ENCODE measurements around the gene ERN2. TPM values are rescaled to one million over a fixed set of nuclear protein-coding genes. Genes with fewer than 3 reads are reported as not detected.
A peak's percentile ranks its signal among the peaks of the same experiment; 100 is the strongest.

ERN2 gene
- total RNA-seq, 1 experiment from 2014 or later: 1.8 TPM

DNA sequence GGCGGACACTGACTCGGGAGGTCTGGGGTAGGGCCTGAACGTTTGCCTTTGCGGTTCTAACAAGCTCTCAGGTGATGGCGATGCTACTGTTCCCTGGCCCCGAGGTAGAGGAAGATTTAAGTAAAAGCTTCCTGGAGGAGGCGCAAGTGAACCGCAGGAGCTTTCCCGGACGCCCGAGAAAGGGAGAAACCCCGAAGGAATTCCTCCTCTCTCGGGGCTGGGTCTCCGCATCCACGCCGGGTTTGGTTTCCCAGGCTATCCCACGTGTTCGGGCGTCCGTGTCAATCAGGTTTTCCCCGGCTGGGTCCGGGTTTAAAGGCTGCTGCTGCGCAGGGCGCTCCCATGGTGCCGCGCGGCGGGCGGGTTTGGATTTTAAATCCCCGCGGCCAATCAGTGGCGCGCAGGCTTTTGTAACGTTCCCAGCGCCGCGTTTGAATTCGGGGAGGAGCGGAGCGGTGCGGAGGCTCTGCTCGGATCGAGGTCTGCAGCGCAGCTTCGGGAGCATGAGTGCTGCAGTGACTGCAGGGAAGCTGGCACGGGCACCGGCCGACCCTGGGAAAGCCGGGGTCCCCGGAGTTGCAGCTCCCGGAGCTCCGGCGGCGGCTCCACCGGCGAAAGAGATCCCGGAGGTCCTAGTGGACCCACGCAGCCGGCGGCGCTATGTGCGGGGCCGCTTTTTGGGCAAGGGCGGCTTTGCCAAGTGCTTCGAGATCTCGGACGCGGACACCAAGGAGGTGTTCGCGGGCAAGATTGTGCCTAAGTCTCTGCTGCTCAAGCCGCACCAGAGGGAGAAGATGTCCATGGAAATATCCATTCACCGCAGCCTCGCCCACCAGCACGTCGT lies 34.4 kb downstream of the ERN2 start, which contains the start of gene PLK1 (continued):
- TF ChIP-seq, protein P1, sequence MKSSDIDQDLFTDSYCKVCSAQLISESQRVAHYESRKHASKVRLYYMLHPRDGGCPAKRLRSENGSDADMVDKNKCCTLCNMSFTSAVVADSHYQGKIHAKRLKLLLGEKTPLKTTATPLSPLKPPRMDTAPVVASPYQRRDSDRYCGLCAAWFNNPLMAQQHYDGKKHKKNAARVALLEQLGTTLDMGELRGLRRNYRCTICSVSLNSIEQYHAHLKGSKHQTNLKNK (CRISPR knock-in tag; IDR thresholded peaks at IDR 0.05): no peak
- TF ChIP-seq TCF7 (CRISPR knock-in tag; IDR thresholded peaks at IDR 0.05; ENCODE audit: low read depth) (peak; percentile 25; the same call in 1 of the 2 replicates), CTCF (IDR thresholded peaks at IDR 0.05) (no peak), IRF2 (CRISPR knock-in tag; IDR thresholded peaks at IDR 0.05; ENCODE audit: borderline replicate concordance, low read depth) (no peak)

GRCh38 chr16:23676924-23677480 lies 36.0 kb downstream of the ERN2 start:
- POLR2A ChIA-PET: interaction anchor here (3.6 kb wide), 1 partner anchor 18 kb away, joined by 30 read pairs; no protein-coding TSS in a partner anchor
- DNase-seq (ENCODE audit: low spot score) (no peak), ATAC-seq (no peak)
- H3K36me3 Mint-ChIP-seq: peaks cover 25% of the 10 kb centered on the region
- no peak for TF ChIP-seq ZBTB21 (CRISPR knock-in tag; IDR thresholded peaks at IDR 0.05; ENCODE audit: borderline replicate concordance)
- no peak for TF ChIP-seq ETV6 (CRISPR knock-in tag; IDR thresholded peaks at IDR 0.05)
- TF ChIP-seq USF2 (CRISPR knock-in tag; IDR thresholded peaks at IDR 0.05): no peak
- TF ChIP-seq USF1 (CRISPR knock-in tag; IDR thresholded peaks at IDR 0.05): no peak
- TF ChIP-seq, protein P2, sequence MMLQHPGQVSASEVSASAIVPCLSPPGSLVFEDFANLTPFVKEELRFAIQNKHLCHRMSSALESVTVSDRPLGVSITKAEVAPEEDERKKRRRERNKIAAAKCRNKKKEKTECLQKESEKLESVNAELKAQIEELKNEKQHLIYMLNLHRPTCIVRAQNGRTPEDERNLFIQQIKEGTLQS (CRISPR knock-in tag; conservative IDR thresholded peaks at IDR 0.05): no peak
- no peak for TF ChIP-seq IRF2 (CRISPR knock-in tag; IDR thresholded peaks at IDR 0.05; ENCODE audit: borderline replicate concordance, low read depth)
- H3K9me3 Mint-ChIP-seq: no peaks in the 10 kb centered on the region
- H3K4me1 Mint-ChIP-seq: peaks cover 20% of the 10 kb centered on the region
- H3K27me3 Mint-ChIP-seq (ENCODE audit: low read depth): no peaks in the 10 kb centered on the region
- H3K4me3 Mint-ChIP-seq: no peak overlapping the region
- CTCF ChIA-PET: interaction anchor here (1.2 to 3.3 kb wide), 4 partner anchors 18 to 120 kb away, joined by 3 to 23 read pairs (median 10); partner anchors contain the start of genes EARS2, NDUFAB1 and UBFD1
- H3K27ac Mint-ChIP-seq: peak overlapping the region; percentile 3; the same call in 1 of the 2 replicates

DNA sequence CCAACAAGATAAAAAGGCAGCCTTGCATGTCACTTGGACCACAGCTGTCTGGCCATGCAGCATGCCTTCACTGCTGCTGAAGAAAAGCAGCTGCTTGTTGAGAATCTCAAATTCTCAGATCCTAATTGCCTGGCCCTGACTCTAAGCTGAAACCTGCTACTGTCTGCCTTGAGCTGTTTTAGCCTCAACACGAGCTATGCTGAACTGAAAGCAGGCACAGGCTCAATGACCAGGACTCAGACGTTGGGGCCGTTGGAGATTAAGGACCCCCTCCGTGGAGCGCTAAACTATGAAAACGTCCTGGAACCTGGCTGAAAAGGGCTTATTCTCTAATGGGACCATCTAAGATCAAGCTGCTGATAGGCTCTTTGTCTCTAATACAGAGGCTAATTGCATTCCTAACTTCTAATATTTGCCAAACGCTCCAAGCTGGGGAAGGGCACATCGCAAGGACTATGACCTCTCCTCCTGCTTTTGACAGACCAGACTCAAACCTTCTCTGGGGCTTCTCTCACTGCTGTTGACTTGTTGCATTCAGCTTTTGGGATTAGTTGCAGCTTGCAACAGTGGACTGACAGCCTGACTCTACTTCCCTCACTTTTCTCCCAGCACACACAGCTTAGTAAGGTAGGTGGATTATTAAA lies 38.9 kb downstream of the ERN2 start:
- CTCF ChIA-PET: no interaction called here
- Mint-ChIP-seq H3K27ac (no peak overlapping the region), H3K4me1 (0 out of 2 replicates have a peak, but pooled peaks cover 2% of the 10 kb centered on the region), H3K4me3 (no peak overlapping the region), H3K27me3 (ENCODE audit: low read depth) (no peaks in the 10 kb centered on the region), H3K36me3 (peaks cover 12% of the 10 kb centered on the region; the same call in 1 of the 2 replicates), H3K9me3 (no peaks in the 10 kb centered on the region)
- no peak for ATAC-seq
- POLR2A ChIA-PET: no interaction called here
- no peak for DNase-seq (ENCODE audit: low spot score)
- no peak for TF ChIP-seq CREB1 (CRISPR knock-in tag; IDR thresholded peaks at IDR 0.05)
- no peak for TF ChIP-seq FOXP4 (CRISPR knock-in tag; IDR thresholded peaks at IDR 0.05)
- no peak for TF ChIP-seq ZBTB21 (CRISPR knock-in tag; IDR thresholded peaks at IDR 0.05; ENCODE audit: borderline replicate concordance)
- TF ChIP-seq FOXJ3 (CRISPR knock-in tag; IDR thresholded peaks at IDR 0.05; ENCODE audit: borderline replicate concordance): no peak
- no peak for TF ChIP-seq SMAD4 (CRISPR knock-in tag; IDR thresholded peaks at IDR 0.05)
- TF ChIP-seq ZNF121 (CRISPR knock-in tag; IDR thresholded peaks at IDR 0.05): no peak
- no peak for TF ChIP-seq GTF2I (CRISPR knock-in tag; conservative IDR thresholded peaks at IDR 0.05)
- TF ChIP-seq ZNF532 (CRISPR knock-in tag; IDR thresholded peaks at IDR 0.05; ENCODE audit: borderline replicate concordance): no peak
- TF ChIP-seq, protein P2 (CRISPR knock-in tag; conservative IDR thresholded peaks at IDR 0.05): no peak
- TF ChIP-seq CREM (CRISPR knock-in tag; IDR thresholded peaks at IDR 0.05): no peak
- TF ChIP-seq GABPB1 (CRISPR knock-in tag; IDR thresholded peaks at IDR 0.05): no peak

Data from WTC11 (cell line).